VCaP (cell line): ENCODE results near the gene MFN1.

Experiments used
- H3K27ac ChIP-seq: fragments of 450-650 bp; 2 replicates; pipeline ENCODE4 v1.5.1; 2017
- CTCF ChIP-seq: fragments of 450-650 bp; conservative IDR thresholded peaks from 2 replicates; pipeline ENCODE4 v1.5.1; 2017; ENCODE audit warnings: mild to moderate bottlenecking, moderate library complexity

The MFN1 gene

GRCh38 chr3:179418610-179419009 is 71.1 kb downstream of the MFN1 start:
- no peak for TF ChIP-seq CTCF
- no peak overlapping the region for H3K27ac ChIP-seq

- H3K27ac ChIP-seq, result no peak overlapping the region
- peak; percentile 79 for TF ChIP-seq CTCF
Measured at GRCh38 chr3:179421500-179421899, 74.0 kb downstream of the MFN1 start.

GRCh38 chr3:179425075-179425474 is 77.6 kb downstream of the MFN1 start:
- no peak for TF ChIP-seq CTCF
- H3K27ac ChIP-seq, result no peak overlapping the region

- no peak overlapping the region for H3K27ac ChIP-seq
- TF ChIP-seq CTCF, result no peak
Measured at GRCh38 chr3:179428876-179429548, 81.5 kb downstream of the MFN1 start.

GRCh38 chr3:179430277-179430870 is 82.9 kb downstream of the MFN1 start:
- H3K27ac ChIP-seq, result no peak overlapping the region
- no peak for TF ChIP-seq CTCF

GRCh38 chr3:179432021-179432420 is 84.5 kb downstream of the MFN1 start:
- no peak for TF ChIP-seq CTCF
- no peak overlapping the region; the same call in none of the 2 replicates for H3K27ac ChIP-seq

GRCh38 chr3:179432451-179432850 is 84.9 kb downstream of the MFN1 start:
- no peak overlapping the region; the same call in none of the 2 replicates for H3K27ac ChIP-seq
- no peak for TF ChIP-seq CTCF
